ENCODE measurements around the gene KIF21B.

DNA sequence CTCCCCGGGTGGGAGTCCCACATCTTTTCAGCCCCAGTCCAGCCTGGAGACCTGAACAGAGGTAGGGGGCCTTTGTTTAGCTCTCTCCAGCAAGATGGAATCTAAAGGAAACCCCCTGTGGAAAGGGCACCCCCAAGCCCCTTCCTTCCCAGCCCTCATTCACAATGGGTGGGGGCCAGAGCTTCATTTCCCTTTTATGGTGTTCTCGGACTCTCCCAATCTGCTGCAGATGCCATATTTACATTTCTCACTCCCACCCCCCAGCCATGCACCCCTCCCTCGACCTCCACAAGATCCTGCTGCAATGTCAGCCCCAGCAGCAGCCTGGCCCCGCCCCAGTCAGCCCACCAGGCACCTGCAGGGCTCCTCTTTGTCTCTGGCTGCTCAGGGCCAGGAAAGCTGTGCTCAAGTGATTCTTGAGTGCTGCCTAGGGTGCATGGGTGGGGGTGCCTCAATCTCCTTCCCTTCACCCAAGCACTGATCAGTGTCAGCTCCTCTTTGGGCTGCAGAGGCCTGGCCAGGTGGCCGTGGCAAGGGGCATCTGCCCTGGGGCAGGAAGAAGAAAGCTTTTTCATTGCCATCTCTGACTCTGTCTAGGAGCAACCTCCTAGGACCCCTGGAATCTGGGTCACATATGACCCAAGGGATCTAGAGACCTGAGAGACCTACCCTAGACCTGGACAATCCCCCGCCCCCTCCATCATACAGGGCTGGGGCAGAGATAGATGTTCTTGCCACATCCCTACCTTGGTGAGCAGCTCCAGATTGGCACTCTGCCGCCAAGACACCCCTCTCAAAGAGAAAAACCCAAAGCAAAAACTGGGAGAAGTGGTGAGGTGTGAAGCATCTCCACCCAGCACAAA lies 1.7 kb downstream of the KIF21B start:
- TF ChIP-seq POLR2A (IDR thresholded peaks at IDR 0.05), result no peak
- TF ChIP-seq, protein P1, sequence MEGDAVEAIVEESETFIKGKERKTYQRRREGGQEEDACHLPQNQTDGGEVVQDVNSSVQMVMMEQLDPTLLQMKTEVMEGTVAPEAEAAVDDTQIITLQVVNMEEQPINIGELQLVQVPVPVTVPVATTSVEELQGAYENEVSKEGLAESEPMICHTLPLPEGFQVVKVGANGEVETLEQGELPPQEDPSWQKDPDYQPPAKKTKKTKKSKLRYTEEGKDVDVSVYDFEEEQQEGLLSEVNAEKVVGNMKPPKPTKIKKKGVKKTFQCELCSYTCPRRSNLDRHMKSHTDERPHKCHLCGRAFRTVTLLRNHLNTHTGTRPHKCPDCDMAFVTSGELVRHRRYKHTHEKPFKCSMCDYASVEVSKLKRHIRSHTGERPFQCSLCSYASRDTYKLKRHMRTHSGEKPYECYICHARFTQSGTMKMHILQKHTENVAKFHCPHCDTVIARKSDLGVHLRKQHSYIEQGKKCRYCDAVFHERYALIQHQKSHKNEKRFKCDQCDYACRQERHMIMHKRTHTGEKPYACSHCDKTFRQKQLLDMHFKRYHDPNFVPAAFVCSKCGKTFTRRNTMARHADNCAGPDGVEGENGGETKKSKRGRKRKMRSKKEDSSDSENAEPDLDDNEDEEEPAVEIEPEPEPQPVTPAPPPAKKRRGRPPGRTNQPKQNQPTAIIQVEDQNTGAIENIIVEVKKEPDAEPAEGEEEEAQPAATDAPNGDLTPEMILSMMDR (IDR thresholded peaks at IDR 0.05), result no peak
